ENCODE measurements around the gene MUC7.

DNA sequence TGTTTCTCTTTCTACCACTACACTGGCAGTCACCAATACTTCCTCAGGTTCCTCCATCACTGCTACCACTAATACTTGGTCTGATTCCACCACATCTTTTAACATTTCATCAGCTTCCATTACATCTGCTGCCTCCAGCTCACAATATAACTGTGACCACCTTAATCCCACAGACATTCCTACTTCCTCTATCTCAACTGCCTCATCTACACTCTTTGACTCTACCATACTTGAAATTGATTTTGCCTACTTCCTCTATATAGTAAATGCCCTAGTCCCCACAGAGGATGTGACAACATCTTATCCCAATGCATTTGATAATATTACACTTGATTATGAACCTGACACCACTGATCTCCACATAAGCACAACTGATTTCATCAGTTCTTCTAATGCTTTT is 45.2 kb upstream of the MUC7 start:
- TF ChIP-seq, protein P1, sequence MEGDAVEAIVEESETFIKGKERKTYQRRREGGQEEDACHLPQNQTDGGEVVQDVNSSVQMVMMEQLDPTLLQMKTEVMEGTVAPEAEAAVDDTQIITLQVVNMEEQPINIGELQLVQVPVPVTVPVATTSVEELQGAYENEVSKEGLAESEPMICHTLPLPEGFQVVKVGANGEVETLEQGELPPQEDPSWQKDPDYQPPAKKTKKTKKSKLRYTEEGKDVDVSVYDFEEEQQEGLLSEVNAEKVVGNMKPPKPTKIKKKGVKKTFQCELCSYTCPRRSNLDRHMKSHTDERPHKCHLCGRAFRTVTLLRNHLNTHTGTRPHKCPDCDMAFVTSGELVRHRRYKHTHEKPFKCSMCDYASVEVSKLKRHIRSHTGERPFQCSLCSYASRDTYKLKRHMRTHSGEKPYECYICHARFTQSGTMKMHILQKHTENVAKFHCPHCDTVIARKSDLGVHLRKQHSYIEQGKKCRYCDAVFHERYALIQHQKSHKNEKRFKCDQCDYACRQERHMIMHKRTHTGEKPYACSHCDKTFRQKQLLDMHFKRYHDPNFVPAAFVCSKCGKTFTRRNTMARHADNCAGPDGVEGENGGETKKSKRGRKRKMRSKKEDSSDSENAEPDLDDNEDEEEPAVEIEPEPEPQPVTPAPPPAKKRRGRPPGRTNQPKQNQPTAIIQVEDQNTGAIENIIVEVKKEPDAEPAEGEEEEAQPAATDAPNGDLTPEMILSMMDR (optimal IDR thresholded peaks at IDR 0.05 in 1 of 3, IDR thresholded peaks at IDR 0.05 in 1 of 3, conservative IDR thresholded peaks at IDR 0.05 in 1 of 3; ENCODE audit: extremely low read depth in 1 of 3, insufficient read depth in 2 of 3, low read length in 3 of 3): no peak
- no peak for TF ChIP-seq EZH2 (IDR thresholded peaks at IDR 0.05; ENCODE audit: low read length)

Measured in keratinocyte (primary cell).